K562 (cell line): ENCODE results near the gene PIGX. TPM values are rescaled to one million over a fixed set of nuclear protein-coding genes. Genes with fewer than 3 reads are reported as not detected.

Experiments
- BACH1 ChIP-seq: fragments of 200-800 bp; sonication (Bioruptor generic); IDR thresholded peaks from 2 replicates; pipeline ENCODE4 v1.6.1; 2016; ENCODE audit warnings: missing genetic modification characterization, missing compliant biosample characterization
- CHD1 ChIP-seq: fragments of 200-600 bp; sonication (generic); IDR thresholded peaks from one replicate; pipeline ENCODE4 v1.6.1; 2012; ENCODE audit warnings: mild to moderate bottlenecking, moderate library complexity, low read length, inconsistent platforms
- CHD2 ChIP-seq: IDR thresholded peaks from 2 replicates; pipeline ENCODE4 v1.6.1; 2011; ENCODE audit warnings: low read depth, low read length
- CTBP1 ChIP-seq: fragments of 450-650 bp; IDR thresholded peaks from 2 replicates; pipeline ENCODE4 v1.6.1; 2016; ENCODE audit warnings: borderline replicate concordance
- E2F6 ChIP-seq, 2 experiments: IDR thresholded peaks; 2 replicates each; pipeline ENCODE4 v1.6.1; 2011; ENCODE audit warnings: borderline replicate concordance in 1 of 2, control low read depth in 1 of 2, low read depth in 1 of 2, low read length in 1 of 2, mild to moderate bottlenecking in 1 of 2, mixed read lengths in 1 of 2, moderate library complexity in 1 of 2; ENCODE audit not compliant: insufficient read depth in 1 of 2, insufficient read length in 1 of 2, poor library complexity in 1 of 2, severe bottlenecking in 1 of 2; ENCODE audit errors: extremely low read depth in 1 of 2
- ELF2 ChIP-seq: fragments of 250-450 bp; sonication (Bioruptor Pico); IDR thresholded peaks from 2 replicates; pipeline ENCODE4 v1.5.0; 2021; ENCODE audit warnings: mild to moderate bottlenecking
- HDGF ChIP-seq: fragments of 450-650 bp; IDR thresholded peaks from 2 replicates; pipeline ENCODE4 v1.6.1; 2016
- KLF6 ChIP-seq: fragments of 250-450 bp; sonication (Bioruptor Pico); IDR thresholded peaks from 2 replicates; pipeline ENCODE4 v1.4.0; 2020; ENCODE audit warnings: mild to moderate bottlenecking, moderate library complexity, borderline replicate concordance
- MAZ ChIP-seq, 2 experiments: fragments of 450-650 bp in 1 of 2; sonication (generic) in 1 of 2; formaldehyde crosslinking; IDR thresholded peaks in 1 of 2; conservative IDR thresholded peaks in 1 of 2; 2 replicates each; pipeline versions ENCODE4 v1.4.0 to v1.5.0; 2020; ENCODE audit warnings: mild to moderate bottlenecking in 1 of 2, missing genetic modification reagents in 1 of 2
- MBD1 ChIP-seq: fragments of 250-450 bp; sonication (Bioruptor Pico); IDR thresholded peaks from 2 replicates; pipeline ENCODE4 v1.8.0; 2022; ENCODE audit warnings: inconsistent platforms
- NR0B1 ChIP-seq: fragments of 450-650 bp; IDR thresholded peaks from one replicate; pipeline ENCODE4 v1.6.1; 2018; ENCODE audit warnings: mild to moderate bottlenecking, moderate library complexity; ENCODE audit not compliant: partially characterized antibody
- PREB ChIP-seq: sonication (generic); formaldehyde crosslinking; IDR thresholded peaks from 2 replicates; pipeline ENCODE4 v1.8.1; 2023; ENCODE audit warnings: mild to moderate bottlenecking, missing genetic modification reagents
- SMAD4 ChIP-seq: fragments of 250-450 bp; sonication (Bioruptor Pico); conservative IDR thresholded peaks from 2 replicates; pipeline ENCODE4 v1.8.0; 2021; ENCODE audit warnings: inconsistent platforms, mild to moderate bottlenecking, moderate library complexity
- SRSF3 ChIP-seq: fragments of 200-400 bp; formaldehyde crosslinking; IDR thresholded peaks from 2 replicates; pipeline ENCODE4 v1.6.1; 2016; ENCODE audit warnings: mild to moderate bottlenecking, low read length, moderate library complexity; ENCODE audit not compliant: insufficient read depth
- TSC22D4 ChIP-seq: fragments of 450-650 bp; IDR thresholded peaks from 2 replicates; pipeline ENCODE4 v1.6.1; 2016; ENCODE audit warnings: missing genetic modification characterization, missing biosample characterization, control low read depth
- ZBTB12 ChIP-seq: fragments of 250-450 bp; sonication (Bioruptor Pico); IDR thresholded peaks from 2 replicates; pipeline ENCODE4 v1.4.0; 2020
- ZBTB9 ChIP-seq: fragments of 450-650 bp; formaldehyde crosslinking; IDR thresholded peaks from 2 replicates; pipeline ENCODE4 v1.4.0; 2020; ENCODE audit warnings: mild to moderate bottlenecking, moderate library complexity
- ZNF551 ChIP-seq: fragments of 250-450 bp; sonication (Bioruptor Pico); IDR thresholded peaks from 2 replicates; pipeline ENCODE4 v1.5.0; 2021; ENCODE audit warnings: mild to moderate bottlenecking, moderate library complexity
- ZNF668 ChIP-seq: fragments of 250-450 bp; sonication (Bioruptor Pico); IDR thresholded peaks from 2 replicates; pipeline ENCODE4 v1.8.0; 2022; ENCODE audit warnings: mild to moderate bottlenecking, inconsistent platforms
- polyA plus RNA-seq, 8 experiments: library from polyadenylated mRNA; depleted of rRNA in 4 of 8; stranded (reverse) in 5 of 8; unstranded in 3 of 8; fragments of >200 nt; fragmentation: Nextera tagmentation in 2 of 8; fragmentation: Illumina TruSeq in 1 of 8; extraction: Ambion mirVana in 2 of 8; extraction: Trizol in 1 of 8; gene quantifications; 2 replicates each; pipeline versions ENCODE4 v1.2.1 to v1.2.3, GENCODE V29; 2011 to 2014; ENCODE audit warnings: inconsistent platforms in 1 of 8, missing spikeins in 1 of 8
- total RNA-seq, 7 experiments: library from RNA; depleted of rRNA in 6 of 7; stranded (reverse); fragments of >200 nt in 6 of 7; fragmentation: Illumina TruSeq in 2 of 7; extraction: Trizol in 2 of 7; gene quantifications; 2 replicates each; pipeline versions ENCODE4 v1.2.1 to v1.2.3, GENCODE V29; 2011 to 2021; ENCODE audit warnings: low replicate concordance in 1 of 7

The PIGX gene
- total and polyA plus RNA-seq, 9 of the 15 experiments (the other 6 are each of a cell fraction or from before 2014, with no cell fraction given), result 3.7 to 36.3 (median 26.9) TPM

- TF ChIP-seq ZBTB12 (CRISPR knock-in tag) (no peak), ZNF668 (CRISPR knock-in tag) (no peak), PREB (CRISPR knock-in tag) (0 out of 2 replicates have a peak, but pooled peaks have one; percentile 78), NR0B1 (no peak), BACH1 (tag) (no peak; the same call in 1 of the 2 replicates), ZBTB9 (CRISPR knock-in tag) (no peak), CTBP1 (peak; percentile 32; the same call in 1 of the 2 replicates), HDGF (no peak), SRSF3 (no peak), ZNF551 (CRISPR knock-in tag) (no peak), MBD1 (CRISPR knock-in tag) (no peak), MAZ (CRISPR knock-in tag; conservative IDR thresholded peaks at IDR 0.05 in 1 of 2, IDR thresholded peaks at IDR 0.05 in 1 of 2) (peak in 1 of 2 experiments; percentile 55; a peak in 1 of 4 replicates), E2F6 (IDR thresholded peaks at IDR 0.05; ENCODE audit: borderline replicate concordance in 1 of 2, extremely low read depth in 1 of 2, insufficient read depth in 1 of 2, insufficient read length in 1 of 2, low read depth in 1 of 2, low read length in 1 of 2, poor library complexity in 1 of 2, severe bottlenecking in 1 of 2) (peak in 1 of 2 experiments; percentile 42), TSC22D4 (no peak), SMAD4 (CRISPR knock-in tag) (0 out of 2 replicates have a peak, but pooled peaks have one; percentile 20), CHD1 (no peak), ELF2 (CRISPR knock-in tag) (no peak), KLF6 (no peak), CHD2 (no peak)
Observed at GRCh38 chr3:196684548-196685407, 27.4 kb upstream of the PIGX start (continued).
